Measurements from ENCODE around the gene GRID2. TPM values are rescaled to one million over a fixed set of nuclear protein-coding genes. Genes with fewer than 3 reads are reported as not detected.
"Not testable (repeated sequence)": the region's sequence is repeated elsewhere in the genome, so short reads cannot be mapped to it uniquely, and the experiment has no call there.

GRID2 gene
- polyA plus RNA-seq, 1 of the 3 experiments (the other 2 are of a cell fraction), result not detected

- Histone ChIP-seq H3K4me1 (ENCODE audit: control insufficient read depth in 1 of 2, insufficient read depth in 2 of 2, low read depth in 1 of 2, low read length in 1 of 2) (no peaks in the 10 kb centered on the region; a peak in 1 of 4 replicates), H3K9ac (no peak overlapping the region), H3K9me3 (no peaks in the 10 kb centered on the region), H4K20me1 (ENCODE audit: insufficient read depth) (no peaks in the 10 kb centered on the region), H3K36me3 (replicated peaks in 1 of 2; ENCODE audit: control insufficient read depth in 1 of 2, insufficient read depth in 2 of 2, low read length in 1 of 2) (no peaks in the 10 kb centered on the region), H3K4me2 (no peak overlapping the region), H3K27ac (ENCODE audit: low read depth in 2 of 2, low read length in 1 of 2) (no peak overlapping the region), H3F3A (replicated peaks; ENCODE audit: insufficient read depth) (no peaks in the 10 kb centered on the region), H3K27me3 (ENCODE audit: insufficient read depth) (no peaks in the 10 kb centered on the region), H3K79me2 (ENCODE audit: insufficient read depth) (no peaks in the 10 kb centered on the region), H3K4me3 (ENCODE audit: low read depth in 2 of 2, low read length in 1 of 2) (no peak overlapping the region), H2AFZ (ENCODE audit: low read depth) (no peak overlapping the region), H3K9me2 (no peaks in the 10 kb centered on the region)
- no peak for DNase-seq
- no peak for TF ChIP-seq USF2 (IDR thresholded peaks at IDR 0.05; ENCODE audit: borderline replicate concordance, low read depth, low read length)
- TF ChIP-seq RFX5 (IDR thresholded peaks at IDR 0.05; ENCODE audit: low read length), result no peak
- TF ChIP-seq FOXJ3 (CRISPR knock-in tag; IDR thresholded peaks at IDR 0.05), result no peak
- TF ChIP-seq TEAD4 (IDR thresholded peaks at IDR 0.05; ENCODE audit: borderline replicate concordance, insufficient read depth), result no peak
- TF ChIP-seq FOSL2 (IDR thresholded peaks at IDR 0.05; ENCODE audit: borderline replicate concordance, low read depth), result no peak
- no peak for TF ChIP-seq NFIC (IDR thresholded peaks at IDR 0.05; ENCODE audit: borderline replicate concordance)
- TF ChIP-seq, protein P1, sequence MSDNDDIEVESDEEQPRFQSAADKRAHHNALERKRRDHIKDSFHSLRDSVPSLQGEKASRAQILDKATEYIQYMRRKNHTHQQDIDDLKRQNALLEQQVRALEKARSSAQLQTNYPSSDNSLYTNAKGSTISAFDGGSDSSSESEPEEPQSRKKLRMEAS (IDR thresholded peaks at IDR 0.05; ENCODE audit: low read depth), result no peak
- TF ChIP-seq FOXM1 (IDR thresholded peaks at IDR 0.05; ENCODE audit: low read depth), result no peak
- no peak for TF ChIP-seq USF1 (IDR thresholded peaks at IDR 0.05; ENCODE audit: borderline replicate concordance, low read depth)
- TF ChIP-seq, protein P2, sequence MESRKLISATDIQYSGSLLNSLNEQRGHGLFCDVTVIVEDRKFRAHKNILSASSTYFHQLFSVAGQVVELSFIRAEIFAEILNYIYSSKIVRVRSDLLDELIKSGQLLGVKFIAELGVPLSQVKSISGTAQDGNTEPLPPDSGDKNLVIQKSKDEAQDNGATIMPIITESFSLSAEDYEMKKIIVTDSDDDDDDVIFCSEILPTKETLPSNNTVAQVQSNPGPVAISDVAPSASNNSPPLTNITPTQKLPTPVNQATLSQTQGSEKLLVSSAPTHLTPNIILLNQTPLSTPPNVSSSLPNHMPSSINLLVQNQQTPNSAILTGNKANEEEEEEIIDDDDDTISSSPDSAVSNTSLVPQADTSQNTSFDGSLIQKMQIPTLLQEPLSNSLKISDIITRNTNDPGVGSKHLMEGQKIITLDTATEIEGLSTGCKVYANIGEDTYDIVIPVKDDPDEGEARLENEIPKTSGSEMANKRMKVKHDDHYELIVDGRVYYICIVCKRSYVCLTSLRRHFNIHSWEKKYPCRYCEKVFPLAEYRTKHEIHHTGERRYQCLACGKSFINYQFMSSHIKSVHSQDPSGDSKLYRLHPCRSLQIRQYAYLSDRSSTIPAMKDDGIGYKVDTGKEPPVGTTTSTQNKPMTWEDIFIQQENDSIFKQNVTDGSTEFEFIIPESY (IDR thresholded peaks at IDR 0.05; ENCODE audit: borderline replicate concordance, low read depth), result no peak
- TF ChIP-seq JUND (IDR thresholded peaks at IDR 0.05), result no peak
- TF ChIP-seq YY1 (IDR thresholded peaks at IDR 0.05; ENCODE audit: low read depth), result no peak
- TF ChIP-seq MXI1 (IDR thresholded peaks at IDR 0.05; ENCODE audit: low read depth, low read length), result no peak
- TF ChIP-seq TCF12 (IDR thresholded peaks at IDR 0.05), result no peak
- TF ChIP-seq TAF1 (IDR thresholded peaks at IDR 0.05; ENCODE audit: borderline replicate concordance, low read depth, low read length), result no peak
- no peak for TF ChIP-seq RXRA (IDR thresholded peaks at IDR 0.05; ENCODE audit: borderline replicate concordance, low read depth)
- no peak for TF ChIP-seq RAD21 (IDR thresholded peaks at IDR 0.05; ENCODE audit: low read length)
- TF ChIP-seq, protein P3, sequence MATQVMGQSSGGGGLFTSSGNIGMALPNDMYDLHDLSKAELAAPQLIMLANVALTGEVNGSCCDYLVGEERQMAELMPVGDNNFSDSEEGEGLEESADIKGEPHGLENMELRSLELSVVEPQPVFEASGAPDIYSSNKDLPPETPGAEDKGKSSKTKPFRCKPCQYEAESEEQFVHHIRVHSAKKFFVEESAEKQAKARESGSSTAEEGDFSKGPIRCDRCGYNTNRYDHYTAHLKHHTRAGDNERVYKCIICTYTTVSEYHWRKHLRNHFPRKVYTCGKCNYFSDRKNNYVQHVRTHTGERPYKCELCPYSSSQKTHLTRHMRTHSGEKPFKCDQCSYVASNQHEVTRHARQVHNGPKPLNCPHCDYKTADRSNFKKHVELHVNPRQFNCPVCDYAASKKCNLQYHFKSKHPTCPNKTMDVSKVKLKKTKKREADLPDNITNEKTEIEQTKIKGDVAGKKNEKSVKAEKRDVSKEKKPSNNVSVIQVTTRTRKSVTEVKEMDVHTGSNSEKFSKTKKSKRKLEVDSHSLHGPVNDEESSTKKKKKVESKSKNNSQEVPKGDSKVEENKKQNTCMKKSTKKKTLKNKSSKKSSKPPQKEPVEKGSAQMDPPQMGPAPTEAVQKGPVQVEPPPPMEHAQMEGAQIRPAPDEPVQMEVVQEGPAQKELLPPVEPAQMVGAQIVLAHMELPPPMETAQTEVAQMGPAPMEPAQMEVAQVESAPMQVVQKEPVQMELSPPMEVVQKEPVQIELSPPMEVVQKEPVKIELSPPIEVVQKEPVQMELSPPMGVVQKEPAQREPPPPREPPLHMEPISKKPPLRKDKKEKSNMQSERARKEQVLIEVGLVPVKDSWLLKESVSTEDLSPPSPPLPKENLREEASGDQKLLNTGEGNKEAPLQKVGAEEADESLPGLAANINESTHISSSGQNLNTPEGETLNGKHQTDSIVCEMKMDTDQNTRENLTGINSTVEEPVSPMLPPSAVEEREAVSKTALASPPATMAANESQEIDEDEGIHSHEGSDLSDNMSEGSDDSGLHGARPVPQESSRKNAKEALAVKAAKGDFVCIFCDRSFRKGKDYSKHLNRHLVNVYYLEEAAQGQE (IDR thresholded peaks at IDR 0.05; ENCODE audit: low read depth, low read length), result no peak
- TF ChIP-seq SMC3 (IDR thresholded peaks at IDR 0.05; ENCODE audit: low read depth, low read length), result no peak
- POLR2A ChIA-PET, result no interaction called here
- CTCF ChIA-PET, result no interaction called here
These were observed 148.0 kb downstream of the GRID2 start for GRCh38 chr4:92451782-92452181.

GRCh38 chr4:92452383-92452782, 148.6 kb downstream of the GRID2 start:
- H3F3A ChIP-seq (replicated peaks; ENCODE audit: insufficient read depth); H3K36me3 ChIP-seq (replicated peaks in 1 of 2; ENCODE audit: control insufficient read depth in 1 of 2, insufficient read depth in 2 of 2, low read length in 1 of 2); H3K9ac ChIP-seq; H3K27me3 ChIP-seq (ENCODE audit: insufficient read depth); H3K4me3 ChIP-seq (ENCODE audit: low read depth in 2 of 2, low read length in 1 of 2); CTCF ChIA-PET; DNase-seq; H3K9me2 ChIP-seq; H3K79me2 ChIP-seq (ENCODE audit: insufficient read depth); H3K27ac ChIP-seq (ENCODE audit: low read depth in 2 of 2, low read length in 1 of 2); H3K9me3 ChIP-seq; H3K4me2 ChIP-seq; H3K4me1 ChIP-seq (ENCODE audit: control insufficient read depth in 1 of 2, insufficient read depth in 2 of 2, low read depth in 1 of 2, low read length in 1 of 2); POLR2A ChIA-PET; H4K20me1 ChIP-seq (ENCODE audit: insufficient read depth); H2AFZ ChIP-seq (ENCODE audit: low read depth): not testable (repeated sequence)
- 64% methylated on average over 2 of the region's 2 CpGs for WGBS (ENCODE audit: low lambda C conversion rate)

All from SK-N-SH (cell line).